NCI-H2081 (cell line): ENCODE results near the gene GABBR1.
"Not testable (repeated sequence)": the region's sequence is repeated elsewhere in the genome, so short reads cannot be mapped to it uniquely, and the experiment has no call there.

Source experiments
- DNase-seq, 2 experiments: peaks; one replicate each; lab custom pipeline; 2025; lab: John Stamatoyannopoulos, UW

The GABBR1 gene

DNA sequence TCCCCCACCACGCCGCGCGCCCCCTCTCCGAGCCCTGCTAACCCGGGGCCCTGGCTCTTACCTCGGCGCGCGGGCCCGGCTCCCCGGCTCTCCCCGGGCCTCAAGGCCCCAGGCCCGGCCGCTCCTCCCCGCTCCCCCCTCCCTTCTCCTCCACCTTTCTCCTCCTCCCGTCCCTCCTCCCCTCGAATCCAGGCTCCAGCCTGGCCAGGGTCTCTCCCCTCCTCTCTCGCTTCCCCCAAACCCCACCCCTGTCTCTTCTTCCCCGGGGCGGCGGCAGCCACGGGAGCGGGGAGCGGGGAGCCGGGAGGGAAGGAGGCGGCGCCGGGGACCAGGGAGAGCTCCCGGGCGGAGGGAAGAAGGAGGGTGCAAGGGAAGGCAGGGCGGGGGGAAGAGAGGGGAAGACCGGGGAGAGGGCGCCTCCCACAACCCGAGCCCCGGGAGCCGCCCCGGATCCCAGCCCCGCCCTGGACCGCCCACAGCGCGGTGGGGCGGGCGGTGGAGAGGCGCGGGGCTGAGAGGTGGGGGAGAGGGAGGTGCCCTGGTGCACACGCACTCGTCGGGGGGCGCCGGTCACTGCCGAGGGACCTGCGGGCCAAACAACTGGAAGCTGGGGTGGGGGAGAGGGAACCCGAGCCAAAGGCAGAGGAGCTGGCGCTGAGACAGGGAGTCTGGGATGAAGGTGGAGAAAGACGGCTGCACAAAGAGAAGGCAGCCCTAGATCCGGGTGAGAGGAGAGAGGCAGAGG is at the start of gene GABBR1:
GABBR1 (minus strand) TSS at position 395 of the 745 bp plus-strand sequence. CDS start 798 bp downstream, outside the sequence.
- peak; percentile 90 to 93 for DNase-seq

DNA sequence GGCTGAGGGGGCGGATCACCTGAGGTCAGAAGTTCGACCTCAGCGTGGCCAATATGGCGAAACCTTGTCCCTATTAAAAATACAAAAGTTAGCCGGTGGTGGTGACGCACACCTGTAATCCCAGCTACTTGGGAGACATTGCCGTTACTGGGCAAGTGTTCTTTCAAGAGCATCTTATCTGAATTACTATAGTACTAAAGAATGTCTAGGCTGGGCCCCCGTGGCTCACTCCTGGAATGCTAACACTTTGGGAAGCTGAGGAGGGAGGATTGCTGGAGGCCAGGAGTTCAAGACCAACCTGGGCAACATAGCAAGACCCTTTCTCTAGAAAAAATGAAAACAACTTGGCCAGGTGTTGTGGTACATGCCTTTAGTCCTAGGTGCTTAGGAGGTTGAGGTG is 48.8 kb upstream of the GABBR1 start:
- DNase-seq = no peak

DNA sequence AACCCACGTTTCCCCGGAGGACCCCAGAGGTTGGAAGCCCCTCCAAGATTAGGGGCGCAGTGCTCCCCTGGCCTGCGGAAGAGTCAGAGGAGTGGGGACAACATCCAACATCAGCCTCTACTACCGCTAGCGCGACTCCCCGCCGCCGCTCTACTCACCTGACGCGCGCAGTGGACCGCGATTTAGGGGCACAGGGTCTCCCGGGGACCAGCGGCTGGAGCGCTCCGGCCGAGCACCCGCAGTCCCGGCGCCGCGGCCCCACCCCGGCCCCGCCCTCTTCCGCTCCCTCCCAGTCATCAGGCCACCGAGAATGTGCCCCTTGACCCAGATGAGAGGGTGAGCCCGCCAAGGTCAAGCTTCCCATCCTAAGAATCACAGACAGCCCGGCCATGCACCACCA is 47.9 kb upstream of the GABBR1 start, which contains the start of gene ZFP57:
ZFP57 (minus strand) TSS at position 249 of the 400 bp plus-strand sequence. CDS start 4,149 bp downstream, outside the sequence.
- no peak for DNase-seq

DNA sequence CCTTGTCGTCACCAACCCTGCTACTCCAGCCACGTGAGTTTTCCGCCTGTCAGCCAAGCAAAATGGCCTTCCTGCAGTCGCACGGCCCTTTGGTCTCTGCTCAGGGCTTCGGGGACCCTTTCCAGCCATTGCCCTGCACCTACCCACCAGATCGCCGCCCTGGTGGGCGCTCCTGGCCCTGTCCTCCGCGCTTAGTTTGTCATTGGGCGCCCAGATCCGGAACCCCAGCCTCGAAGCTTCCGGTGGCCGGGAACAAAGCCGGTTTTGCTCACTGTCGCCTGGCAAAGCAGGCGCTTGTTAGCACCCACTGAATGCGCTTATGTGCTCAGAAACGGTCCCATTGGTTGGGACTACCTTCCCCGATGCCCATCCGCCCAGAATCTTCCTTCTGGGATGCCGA is 47.4 kb upstream of the GABBR1 start:
- DNase-seq = no peak

DNA sequence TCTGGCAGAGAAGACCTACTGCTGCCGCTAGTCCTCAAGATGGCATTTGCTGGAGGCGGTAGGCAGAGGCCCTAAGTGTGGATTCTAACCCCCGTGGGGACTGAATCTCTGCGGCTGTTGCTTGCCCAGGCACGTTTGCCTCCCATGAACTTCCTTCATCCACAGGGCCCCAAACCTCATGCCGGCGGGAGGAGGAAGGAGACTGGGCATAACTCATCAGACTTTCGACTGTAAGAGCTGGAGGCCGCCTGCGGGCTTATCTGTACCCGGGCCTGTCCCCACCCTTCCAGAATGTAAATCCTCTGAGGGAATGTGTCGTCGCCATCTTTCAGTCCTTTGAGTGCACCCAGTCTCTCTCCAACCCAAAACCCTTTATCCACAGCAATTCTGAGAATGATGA is 47.0 kb upstream of the GABBR1 start:
- no peak for DNase-seq

DNA sequence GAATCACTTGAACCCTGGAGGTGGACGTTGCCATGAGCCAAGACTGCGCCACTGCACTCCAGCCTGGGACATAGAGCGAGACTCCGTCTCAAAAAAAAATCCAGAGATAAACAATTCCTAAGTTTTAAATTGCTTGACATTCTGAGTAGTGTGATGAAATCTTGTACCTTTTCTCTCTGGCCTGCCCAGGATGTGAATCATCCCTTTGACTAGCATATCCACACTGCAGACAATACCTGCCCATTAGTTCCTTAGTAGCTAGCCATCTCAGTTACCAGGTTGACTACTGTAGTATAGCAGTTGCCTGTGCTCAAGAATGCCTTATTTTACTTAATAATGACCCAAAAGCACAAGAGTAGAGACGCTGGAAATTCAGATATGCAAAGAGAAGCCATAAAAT is 45.1 kb upstream of the GABBR1 start:
- DNase-seq = no peak

DNA sequence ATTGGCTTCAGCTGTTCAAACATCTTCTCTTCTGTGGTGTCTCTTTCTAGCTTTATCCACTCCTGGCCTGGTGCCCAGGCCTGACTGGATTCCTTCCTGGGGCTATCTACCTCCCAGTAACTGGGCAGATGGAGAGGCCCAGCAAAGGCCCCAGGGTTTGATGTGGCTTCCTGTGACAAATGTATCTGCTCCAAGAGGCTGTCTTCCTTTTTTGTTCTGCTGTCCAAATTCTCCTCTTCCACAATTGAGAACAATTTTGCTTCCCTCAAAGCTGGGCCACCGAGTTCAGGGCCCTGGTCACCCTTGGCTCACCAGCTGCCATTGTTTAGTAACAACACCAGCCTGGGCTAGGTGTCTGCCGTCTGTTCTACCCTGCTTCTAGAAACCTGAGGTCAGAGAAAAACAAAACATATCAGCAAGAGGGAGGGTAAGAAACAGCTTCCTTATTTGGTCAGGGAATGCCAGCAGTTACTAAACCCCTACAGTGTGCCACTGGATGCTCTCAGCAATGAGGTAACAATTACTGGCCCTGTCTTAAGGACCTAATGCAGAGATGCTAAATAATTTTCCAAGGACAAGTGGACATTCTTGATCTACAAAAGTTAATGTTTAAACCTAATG is 44.1 kb upstream of the GABBR1 start:
- DNase-seq = peak; percentile 24 to 69

DNA sequence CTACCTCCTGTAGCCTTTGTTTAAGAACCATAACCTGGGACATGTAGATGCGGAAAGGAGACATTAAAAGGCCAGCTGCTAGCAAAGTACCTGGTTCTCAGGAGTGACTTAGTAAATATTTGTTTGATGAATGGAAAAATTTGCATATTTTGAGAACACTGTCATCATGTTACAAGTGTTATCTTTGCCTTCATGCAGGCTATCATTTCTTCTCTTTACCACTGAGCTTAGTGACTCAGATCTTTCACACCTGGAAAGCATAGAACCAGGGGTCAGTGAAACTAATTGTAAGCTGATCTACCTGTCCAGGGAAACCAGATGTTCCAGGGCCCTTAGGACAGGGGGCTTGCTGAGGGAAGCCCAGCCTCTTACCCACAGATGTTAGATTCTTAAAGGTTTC is 42.6 kb upstream of the GABBR1 start:
- DNase-seq = no peak

DNA sequence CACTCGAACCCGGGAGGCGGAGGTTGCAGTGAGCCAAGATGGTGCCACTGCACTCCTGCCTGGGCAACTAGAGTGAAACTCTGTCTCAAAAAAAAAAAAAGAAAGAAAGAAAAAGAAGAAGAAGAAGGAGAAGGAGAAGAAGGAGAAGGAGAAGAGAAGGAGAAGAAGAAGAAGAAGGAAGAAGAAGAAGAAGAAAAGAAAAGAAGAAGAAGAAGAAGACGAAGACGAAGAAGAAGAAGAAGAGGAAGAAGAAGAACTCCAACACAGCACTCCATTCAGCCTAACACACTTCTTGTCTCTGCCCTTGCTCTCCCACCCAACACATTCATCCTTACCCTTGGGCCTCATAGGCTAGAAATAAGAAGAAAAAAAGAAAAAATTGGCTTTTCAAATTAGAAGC is 41.0 kb upstream of the GABBR1 start:
- no peak for DNase-seq

DNA sequence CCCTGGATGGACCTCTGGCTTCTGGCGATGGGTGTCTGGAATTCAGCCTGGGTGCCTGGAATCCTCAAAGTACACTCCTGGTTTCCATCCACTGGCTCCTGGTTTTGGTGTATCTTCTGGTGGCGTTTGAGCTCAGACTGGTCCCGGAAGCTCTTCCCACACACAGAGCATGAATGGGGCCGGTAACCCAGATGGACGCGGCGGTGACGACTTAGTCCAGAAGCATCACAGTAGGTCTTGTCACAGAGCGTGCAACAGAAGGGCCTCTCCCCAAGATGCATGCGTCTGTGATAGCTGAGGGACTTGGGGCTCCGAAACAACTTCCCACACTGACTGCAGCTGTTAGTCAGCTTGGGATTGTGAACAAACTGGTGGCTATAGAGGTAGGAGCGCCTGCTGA is 40.2 kb upstream of the GABBR1 start:
- DNase-seq = no peak

DNA sequence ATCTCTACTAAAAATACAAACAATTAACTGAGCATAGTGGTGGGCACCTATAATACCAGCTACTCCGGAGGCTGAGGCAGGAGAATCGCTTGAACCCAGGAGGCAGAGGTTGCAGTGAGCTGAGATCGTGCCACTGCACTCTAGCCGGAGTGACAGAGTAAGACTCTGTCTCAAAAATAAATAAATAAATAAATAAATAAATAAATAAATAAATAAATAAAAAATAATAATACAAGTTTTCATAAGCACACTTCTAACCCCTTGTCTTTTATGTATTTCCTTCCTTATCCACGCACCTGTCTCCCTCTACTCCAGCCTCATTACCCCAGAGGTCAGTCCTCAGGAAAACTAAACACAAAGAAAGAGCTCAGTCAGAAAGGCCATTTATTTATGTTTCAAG is 39.1 kb upstream of the GABBR1 start:
- DNase-seq = not testable (repeated sequence)

DNA sequence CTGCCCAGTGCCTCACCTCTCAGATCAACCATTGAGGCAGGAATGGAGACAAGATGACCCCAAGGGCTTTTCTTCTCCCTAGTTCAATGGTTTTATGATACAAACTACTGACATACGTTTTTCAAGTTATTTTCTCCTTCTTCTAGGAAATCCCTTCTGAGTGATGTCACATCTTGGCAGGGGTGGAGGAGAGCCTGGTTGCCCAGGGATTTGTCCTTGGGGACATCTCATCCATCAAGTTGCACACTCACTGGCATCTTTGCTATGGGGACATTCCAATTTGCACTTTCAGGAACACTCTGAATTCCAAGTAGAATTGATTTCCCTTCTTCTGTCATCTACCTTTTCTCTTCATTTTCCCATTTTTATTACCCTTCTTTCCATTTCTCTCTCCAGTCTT is 38.0 kb upstream of the GABBR1 start:
- DNase-seq = no peak

DNA sequence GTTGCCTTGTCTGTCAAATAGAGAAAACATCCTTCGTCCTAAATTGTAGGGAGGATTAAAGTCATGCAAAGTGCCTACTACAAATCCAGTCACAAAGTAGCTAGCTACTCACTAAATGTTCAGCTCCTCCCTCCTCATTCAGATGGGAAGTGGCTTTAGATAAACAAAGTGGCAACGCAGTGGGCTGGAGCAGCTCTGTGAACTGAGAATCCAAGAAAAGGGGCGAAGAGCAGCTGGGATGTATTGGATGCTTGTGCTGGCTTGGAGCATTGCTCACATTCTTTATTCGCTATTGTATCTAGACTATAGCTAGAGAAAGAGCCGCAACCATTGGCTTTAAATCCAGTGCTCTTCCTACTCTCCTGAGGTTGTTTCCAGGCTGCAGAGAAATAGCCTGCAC is 34.2 kb upstream of the GABBR1 start:
- no peak for DNase-seq

DNA sequence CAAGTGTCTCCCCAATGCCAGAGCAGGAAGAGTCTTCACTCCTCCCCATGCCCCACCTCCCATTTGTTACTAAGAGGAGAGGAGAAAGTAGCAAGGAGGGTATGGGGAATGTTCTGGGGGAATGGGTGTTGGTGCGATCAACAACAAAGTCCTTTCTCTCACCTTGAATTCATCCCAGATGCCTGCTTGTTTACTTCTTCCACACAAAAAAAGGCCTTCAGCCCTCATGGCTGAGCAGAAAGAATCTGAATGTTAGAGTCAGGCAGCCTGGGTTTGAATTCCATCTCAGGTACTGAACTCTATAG is 33.8 kb upstream of the GABBR1 start:
- no peak for DNase-seq

DNA sequence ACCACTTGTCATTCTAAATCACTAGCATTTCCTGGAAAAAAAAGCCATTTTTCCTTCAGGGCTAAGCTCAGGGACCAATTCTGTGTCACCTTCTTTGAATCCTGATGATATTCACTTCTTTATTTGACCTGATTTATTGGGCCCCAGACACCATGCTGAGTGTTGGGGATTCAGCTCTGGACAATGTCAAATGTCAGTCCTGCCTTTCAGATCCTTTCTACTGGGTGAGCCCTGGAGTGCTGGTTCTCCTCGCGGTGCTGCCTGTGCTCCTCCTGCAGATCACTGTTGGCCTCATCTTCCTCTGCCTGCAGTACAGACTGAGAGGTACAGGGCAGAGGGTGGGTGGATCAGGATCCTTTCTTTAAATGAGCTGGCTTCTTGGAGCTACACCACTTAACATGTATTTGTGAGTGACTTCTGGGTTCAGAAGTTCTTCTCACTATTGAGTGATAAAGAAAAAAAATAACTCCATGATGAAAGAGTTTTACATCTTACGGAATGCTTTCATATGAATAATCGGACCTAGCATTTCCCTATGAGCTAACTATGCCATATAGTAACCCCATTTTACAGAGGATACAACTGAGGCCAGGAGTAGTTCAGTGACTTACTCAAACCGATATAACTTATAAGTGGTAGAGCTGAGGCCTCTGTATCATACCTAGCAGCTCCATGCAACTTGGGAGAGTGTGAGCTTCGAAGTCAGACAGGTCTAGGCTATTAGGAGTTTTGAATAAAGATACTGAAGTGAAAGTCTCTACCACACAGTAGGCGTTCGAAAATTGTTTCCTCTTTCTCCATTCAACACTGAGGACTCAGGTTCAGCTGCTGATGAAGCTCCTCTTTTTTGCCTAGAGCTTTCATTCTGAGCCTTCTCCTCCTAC is 33.2 kb upstream of the GABBR1 start:
- no peak for DNase-seq

DNA sequence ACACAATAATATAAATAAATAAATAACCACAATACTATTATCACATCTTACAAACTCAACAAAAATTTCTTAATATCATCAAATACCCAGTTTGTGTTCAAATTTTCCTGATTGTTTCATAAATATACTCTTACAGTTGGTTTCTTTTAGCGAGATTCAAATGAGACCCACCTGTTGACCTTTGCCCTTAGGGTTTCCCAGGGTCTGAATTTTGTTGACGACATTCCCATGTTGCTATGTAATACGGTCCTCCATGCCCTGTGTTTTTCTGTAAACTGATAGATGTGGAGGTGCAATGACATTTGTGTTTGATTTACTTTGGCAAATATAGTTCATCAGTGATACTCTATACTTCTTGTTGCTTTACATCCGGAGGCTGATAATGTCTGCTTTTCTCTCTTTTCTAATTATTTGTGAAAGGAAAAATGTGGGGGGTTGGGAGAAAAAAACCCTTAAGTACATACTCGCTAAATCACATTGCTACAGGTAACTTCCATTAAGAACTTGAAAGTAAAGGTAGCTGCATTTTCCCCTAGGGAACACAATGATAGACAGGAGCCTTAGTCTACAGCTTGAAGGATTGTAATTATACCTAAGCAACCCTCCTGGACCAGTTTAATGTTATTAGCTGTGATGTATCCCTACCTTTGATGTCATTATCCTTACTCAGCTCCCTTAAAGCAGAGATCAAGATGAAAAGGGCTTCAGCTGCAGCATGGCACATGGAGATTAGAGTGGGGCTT is 30.5 kb upstream of the GABBR1 start:
- no peak for DNase-seq

DNA sequence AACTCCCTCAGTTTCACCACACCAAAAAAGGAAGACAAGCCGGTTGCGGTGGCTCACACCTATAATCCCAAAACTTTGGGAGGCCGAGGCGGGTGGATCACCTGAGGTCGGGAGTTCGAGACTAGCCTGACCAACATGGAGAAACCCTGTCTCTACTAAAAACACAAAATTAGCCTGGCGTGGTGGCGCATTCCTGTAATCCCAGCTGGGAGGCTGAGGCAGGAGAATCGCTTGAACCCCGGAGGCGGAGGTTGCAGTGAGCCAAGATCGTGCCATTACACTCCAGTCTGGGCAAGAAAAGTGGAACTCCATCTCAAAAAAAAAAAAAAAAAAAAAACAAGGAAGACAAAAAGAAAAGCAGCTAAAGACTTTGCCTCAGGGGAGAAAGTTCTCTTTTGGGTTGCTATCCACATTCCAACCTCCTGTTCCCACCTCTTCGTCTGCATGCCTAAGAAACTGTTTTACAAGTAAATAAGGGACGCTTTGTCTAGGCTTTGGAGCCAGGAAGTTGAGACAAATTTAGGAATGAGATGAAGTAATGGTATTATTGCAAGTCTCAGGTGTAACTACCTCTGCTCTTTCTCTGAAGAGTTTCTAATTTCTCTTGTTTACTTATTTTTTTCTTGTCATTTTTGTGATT is 28.6 kb upstream of the GABBR1 start:
- not testable (repeated sequence) for DNase-seq

DNA sequence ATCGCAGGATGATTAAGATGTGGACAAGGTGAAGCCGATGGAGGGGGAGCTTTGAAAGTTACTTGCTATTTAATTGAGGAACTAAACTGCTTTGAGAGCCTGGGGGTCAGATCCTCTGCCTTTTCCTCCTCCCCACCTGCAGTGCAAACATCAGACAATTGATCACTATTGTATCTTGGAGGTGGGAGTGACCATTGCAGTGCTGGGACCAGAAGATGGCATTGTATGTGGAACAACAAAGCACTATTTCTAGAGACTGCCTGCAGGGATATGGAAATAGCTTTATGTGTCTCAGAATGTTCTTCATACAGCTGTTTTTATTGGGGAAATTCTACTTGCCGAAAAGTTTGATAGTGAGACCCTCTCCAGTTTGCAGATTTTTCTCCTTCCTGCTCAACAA is 28.1 kb upstream of the GABBR1 start:
- DNase-seq = no peak

DNA sequence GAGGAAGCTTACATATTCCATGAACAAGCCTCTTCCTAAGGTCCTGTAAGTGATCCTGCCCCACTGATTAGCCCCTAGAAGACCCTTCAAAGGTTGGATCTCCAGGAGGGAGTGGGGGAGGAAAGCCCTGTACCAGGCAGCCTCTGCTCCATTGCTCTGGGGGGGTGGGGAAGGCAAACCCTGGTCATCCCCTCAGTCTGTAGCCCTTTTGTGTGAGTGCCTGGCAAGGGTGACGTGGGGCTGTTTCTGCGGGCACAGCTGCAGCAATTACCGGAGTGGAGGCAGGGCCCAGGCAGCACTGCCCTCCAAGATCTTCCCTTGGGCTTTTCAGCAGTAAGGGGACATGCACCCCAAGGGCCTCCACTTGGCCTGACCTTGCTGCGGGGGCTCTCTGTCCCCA is 23.8 kb upstream of the GABBR1 start, which contains the start of gene MOG:
MOG (plus strand) TSS at position 295 of the 400 bp plus-strand sequence. CDS start 118 bp downstream, outside the sequence.
- DNase-seq = no peak

DNA sequence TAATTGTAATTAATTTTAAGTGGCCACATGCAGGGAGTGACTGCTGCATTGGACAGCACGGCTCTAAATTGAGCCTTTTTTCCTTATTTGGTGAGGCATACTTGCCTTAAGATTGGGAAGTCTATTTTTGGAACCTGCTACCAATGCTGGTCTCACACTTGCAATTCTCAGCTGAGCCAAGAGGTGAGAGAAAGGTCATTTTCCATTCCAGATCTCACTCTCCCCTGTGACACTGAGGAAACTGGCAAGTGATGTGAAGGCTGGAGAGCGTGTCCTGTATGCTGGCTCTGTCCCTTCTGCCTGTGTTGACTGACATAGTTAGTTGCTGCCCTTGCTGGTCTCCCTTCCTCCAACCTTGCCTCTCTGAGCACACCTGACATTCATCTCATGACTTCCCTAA is 23.2 kb upstream of the GABBR1 start:
- DNase-seq = no peak

DNA sequence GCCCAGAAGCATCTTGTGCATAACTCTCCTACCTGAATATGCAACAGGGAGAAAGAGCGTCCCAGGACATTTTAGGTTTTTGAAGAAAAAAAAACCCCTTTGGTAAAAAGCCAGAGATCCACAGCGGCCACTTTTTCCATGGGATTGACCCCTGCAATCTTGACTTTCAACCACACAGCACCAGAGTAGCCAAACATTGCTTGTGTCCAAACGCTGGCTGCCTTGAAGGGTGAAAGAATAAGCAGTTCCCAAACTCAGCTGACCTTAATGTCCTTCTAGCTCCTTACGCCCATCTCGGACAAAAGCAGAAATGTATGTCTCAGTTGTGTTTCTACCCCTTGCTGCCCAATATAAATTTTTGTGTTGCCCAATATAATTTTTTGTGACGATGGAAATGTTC is 22.7 kb upstream of the GABBR1 start:
- no peak for DNase-seq
